ENCODE data around the gene NPB. TPM values are rescaled to one million over a fixed set of nuclear protein-coding genes. Genes with fewer than 3 reads are reported as not detected.
A peak's percentile ranks its signal among the peaks of the same experiment; 100 is the strongest.

Gene NPB
- total RNA-seq, 1 experiment from 2014 or later, result 2.4 TPM

DNA sequence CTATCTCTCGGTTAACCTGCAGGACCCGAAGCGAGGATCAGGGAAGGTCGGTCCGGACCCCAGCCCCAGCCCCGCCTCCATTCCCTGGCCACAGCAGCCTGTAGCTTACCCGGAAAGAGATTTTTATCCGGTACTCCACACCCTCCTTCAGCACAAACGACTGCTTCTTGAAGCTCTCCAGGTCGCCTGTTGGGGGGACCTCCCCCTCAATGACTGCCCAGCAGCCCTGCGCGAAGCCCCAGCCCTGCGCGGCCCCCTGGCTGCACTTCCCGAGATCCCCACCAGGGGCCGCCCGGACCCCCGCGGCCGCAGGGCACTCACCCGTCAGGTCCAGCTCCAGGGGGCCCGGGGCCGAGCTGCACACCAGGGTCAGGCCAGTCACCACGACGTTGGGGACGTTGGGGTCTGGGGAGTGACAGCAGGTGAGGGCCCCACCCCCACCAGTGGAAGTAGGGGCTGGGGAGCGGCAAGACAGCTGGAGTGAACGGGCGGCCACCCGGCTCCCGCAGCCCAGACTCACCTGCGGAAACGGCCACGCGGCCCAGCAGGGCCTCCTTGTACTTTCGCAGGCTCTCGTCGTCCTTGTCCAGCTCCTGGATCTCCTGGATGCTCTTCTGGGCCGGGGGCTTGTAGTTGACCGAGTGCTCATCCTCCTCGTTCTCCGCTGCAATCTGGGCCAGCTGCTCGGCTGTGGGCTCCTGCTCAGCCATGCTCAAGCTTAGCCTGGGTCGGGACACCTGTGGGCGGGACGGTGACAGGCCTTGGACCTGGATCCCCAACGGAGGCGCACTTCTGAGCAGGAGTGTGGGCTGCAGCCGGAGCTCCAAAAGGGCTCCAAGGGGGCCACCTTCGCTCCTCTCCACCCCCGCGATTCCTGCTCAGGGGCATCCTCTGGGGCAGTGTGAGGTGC, 32.6 kb upstream of the NPB start:
- DNase-seq (ENCODE audit: low spot score), result peak; percentile 57

DNA sequence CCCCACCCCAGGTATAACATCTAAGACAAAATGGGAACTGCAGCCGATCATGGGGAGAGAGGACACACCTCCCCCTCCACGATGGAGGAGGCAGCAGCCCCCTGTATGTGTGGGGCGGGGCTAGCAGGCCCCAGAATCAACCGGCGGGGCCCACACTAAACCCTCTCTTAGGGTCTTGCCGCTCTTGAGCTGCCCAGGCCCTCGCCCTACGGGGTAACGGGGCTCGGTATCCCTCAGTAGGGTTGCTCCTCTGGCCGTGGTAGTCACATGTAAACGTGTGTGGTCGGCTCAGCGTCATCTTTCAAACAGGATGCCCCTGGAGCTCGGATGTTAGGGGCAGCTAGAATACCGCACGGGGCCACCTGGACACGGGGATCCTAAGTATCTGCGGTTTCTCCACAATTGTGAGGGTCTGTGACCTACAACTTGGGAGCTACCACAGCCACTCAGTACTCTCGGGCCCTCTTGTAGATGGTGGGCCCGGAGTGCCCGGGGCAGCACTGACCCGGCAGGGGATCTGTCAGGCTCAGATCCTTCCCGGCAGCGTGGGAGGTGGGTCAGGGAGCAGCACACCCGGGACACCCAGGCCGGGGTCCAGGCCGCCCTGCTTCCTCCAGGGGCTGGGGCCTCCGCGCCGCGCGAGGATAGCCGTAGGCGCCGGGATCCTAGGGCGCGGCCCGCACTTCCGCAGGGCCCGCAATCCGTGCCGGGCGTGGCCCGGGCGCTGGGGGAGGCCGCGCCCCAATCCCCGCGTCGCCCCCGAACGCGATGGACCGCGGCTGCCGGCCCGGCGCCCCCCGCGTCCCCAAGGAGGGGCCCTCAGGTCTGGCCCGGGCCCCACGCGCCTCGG, 31.7 kb upstream of the NPB start:
- DNase-seq (ENCODE audit: low spot score), result peak; percentile 58

- no peak for DNase-seq (ENCODE audit: low spot score)
These were observed 31.1 kb upstream of the NPB start, which contains the start of gene ARHGDIA for GRCh38 chr17:81870981-81871386. TSS of gene ARHGDIA (minus strand) at chr17:81871337. CDS start at chr17:81869930, 1,407 bp downstream.

DNA sequence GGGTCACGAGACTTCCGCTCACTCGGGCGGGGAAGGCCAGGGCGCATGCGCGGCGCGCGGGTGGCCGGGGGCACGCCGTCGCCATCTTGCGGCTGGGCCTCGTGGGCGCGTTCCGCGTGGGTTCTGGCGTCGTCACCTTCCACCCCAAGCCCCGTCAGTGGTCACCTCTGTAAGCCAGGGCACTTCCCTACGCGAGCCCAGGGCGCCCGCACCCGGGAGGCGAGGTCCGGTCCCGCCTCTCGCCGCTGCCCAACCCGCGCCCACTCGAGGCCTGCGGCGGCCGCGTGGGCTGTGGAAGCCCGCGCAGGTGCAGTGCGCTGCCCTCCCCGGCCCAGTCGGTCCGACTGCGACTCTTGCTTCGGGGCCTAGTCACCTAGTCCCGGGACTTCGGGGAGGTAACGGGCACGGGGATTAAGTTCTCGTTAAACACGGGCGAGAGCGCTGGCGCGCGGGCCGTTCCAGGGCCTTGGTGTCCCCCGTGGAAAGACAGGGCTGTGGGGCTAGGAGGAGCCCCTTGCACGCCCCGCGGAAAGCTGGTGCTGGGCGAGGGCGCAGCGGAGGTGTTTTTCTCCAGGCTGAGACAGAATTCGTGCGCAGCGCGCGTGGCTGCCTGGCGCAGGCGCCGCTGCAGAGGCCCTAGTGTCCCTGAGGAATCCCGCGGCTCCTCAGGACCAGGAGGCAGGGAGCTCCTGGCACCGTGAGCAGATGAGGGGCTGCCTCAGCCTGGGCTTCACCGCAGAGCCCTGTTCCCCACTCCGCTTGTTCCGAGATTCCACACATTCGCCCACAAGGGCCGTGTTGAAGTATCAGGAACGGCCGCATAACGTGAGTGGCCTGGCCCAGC, 30.4 kb upstream of the NPB start:
- peak; percentile 86 for DNase-seq (ENCODE audit: low spot score)

- DNase-seq (ENCODE audit: low spot score), result no peak
These were observed 24.5 kb upstream of the NPB start for GRCh38 chr17:81877569-81877968.

- DNase-seq (ENCODE audit: low spot score), result no peak
These were observed 23.7 kb upstream of the NPB start for GRCh38 chr17:81878294-81878693.

GRCh38 chr17:81879121-81879520, 22.9 kb upstream of the NPB start:
- DNase-seq (ENCODE audit: low spot score), result no peak

DNA sequence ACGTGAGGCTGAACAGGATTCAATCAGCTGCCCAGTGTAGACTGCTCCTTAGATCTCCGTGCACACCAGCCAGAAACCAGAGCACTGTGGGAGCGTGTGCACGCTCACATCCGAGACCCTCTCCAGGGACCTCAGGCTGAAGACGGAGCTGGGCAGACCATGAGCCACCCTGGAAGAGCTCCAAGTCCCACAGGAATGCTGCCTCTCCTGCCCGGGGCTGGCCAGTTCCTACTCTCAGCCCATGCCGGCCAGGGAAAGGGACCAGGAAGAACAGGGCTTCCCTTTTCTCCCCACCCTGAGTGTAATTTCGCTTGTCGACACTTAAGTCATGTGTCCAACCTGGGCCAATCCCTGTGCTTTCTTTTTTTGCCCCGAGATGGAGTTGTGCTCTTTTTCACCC, 17.5 kb upstream of the NPB start:
- DNase-seq (ENCODE audit: low spot score), result no peak

- DNase-seq (ENCODE audit: low spot score), result no peak
These were observed 17.1 kb upstream of the NPB start for GRCh38 chr17:81884968-81885367.

DNA sequence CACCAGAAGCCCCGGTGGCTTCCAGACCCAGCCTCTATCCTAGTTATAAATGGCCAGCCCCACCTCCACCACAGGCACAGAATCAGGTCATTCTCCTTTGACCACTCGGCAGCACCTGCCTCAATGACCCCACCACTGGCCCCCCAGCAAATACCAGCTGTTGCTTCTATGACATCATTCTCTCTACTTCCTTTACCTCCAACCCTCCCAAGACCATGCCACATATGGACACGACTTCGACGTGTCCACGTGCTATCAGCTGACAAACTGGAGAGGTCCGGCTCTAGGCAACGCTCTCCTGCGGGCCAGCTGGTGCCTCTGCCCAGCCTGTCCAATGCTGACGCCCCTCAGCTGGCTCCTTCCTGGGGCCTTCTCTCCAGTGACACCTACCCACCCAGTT, 16.6 kb upstream of the NPB start:
- DNase-seq (ENCODE audit: low spot score), result no peak

DNA sequence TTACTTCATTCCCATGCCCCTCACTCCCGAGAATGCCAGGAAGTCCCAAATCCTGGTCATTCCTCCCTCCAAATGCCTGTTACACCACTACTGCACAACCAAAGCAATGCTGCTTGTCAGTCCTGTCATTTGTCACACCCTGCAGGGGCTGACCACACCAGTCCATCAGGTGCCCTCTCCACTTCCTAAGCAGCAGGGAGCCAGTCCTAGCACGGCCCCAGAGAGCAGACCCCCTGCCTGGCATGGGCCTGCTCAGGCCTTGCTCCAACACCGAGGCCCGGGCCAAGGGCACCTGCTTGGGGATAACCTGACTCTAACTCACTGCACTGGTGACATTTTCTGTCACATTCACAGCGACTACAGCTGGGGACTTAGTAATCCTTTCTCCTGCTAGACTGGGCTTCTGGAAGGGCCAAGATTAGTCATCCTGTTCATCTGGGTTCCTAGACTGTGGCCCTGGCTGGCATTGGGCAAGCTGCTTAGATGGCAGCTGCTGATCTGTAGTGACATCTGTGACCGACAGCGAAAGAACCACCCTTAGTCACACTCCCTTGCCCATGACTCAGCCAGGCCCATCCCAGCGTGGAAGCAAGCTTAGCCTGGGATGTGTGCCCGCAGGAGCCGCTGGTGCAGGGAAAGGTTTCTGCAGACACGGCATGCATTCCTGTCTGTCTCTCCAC, 16.0 kb upstream of the NPB start:
- peak; percentile 38 for DNase-seq (ENCODE audit: low spot score)

DNA sequence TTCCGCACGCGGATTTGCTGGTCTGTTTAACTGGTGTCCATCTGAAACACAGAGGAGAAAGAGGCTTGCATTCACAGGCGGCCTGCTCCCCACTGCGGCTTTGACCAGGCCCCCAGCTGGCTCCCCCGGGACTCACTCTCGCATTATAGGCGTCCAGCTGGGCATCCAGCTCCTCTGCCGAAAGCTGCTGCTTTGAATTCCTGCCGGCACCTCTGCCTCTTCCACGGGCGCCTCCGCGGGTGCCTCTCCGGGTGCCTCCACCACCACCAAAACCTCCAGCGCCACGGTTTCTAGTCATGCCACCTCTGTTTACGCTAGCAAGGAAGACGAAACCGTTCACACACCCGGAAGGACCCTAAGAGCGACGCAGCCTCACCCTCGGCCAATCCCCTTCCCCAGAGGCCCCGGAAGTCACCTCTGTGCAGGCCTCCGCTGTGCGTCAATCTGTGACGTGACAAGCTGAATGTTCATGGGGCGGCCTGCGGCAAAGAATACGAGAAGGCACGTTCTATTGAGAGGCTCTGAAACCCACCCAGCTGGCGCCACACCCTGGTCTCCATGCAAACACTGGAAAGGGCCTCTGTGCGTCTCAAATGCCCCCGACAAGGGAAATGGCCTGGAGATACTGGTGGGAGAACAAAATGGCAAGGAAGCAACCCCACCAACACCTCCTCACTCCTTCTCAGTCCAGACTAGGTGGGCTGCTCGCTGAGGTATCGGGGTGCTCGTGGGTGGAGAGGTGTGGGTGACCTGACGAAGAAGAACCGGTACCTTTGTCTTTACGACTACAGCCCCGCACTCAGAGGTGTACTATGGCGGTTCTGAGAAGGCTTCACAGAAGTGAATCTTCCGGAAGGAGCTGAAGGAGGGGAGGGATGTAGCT, 13.7 kb upstream of the NPB start:
- DNase-seq (ENCODE audit: low spot score), result no peak

DNA sequence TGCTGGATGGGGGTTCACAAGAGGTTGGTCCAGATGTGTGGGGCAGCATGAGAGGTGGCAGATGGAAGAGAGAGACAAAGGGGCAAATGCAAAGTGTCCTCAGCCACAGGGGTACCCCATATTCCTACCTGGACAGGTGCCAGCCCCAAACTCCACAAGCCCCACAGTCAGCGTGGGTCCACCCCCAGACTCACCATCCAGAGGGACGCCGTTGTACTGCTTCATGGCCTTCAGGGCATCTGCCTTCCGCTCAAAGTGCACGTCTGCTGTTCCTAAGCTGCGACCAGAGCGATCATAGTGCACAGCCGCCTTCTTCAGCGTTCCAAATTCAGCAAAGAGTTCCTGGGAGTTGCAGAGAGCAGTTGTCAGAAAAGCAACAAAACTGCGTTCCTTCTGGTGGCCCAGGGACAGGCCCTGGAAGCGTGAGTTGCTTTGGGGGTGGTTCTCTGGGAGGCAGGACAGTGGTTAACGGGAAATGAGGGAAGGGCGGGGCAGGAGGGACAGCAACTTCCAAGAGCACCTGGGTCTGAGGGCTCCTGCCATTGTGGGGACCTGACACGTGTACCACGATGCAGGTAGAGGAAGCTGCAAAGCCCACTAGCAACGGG, 12.9 kb upstream of the NPB start:
- DNase-seq (ENCODE audit: low spot score), result no peak

GRCh38 chr17:81889602-81890001, 12.4 kb upstream of the NPB start:
- no peak for DNase-seq (ENCODE audit: low spot score)

DNA sequence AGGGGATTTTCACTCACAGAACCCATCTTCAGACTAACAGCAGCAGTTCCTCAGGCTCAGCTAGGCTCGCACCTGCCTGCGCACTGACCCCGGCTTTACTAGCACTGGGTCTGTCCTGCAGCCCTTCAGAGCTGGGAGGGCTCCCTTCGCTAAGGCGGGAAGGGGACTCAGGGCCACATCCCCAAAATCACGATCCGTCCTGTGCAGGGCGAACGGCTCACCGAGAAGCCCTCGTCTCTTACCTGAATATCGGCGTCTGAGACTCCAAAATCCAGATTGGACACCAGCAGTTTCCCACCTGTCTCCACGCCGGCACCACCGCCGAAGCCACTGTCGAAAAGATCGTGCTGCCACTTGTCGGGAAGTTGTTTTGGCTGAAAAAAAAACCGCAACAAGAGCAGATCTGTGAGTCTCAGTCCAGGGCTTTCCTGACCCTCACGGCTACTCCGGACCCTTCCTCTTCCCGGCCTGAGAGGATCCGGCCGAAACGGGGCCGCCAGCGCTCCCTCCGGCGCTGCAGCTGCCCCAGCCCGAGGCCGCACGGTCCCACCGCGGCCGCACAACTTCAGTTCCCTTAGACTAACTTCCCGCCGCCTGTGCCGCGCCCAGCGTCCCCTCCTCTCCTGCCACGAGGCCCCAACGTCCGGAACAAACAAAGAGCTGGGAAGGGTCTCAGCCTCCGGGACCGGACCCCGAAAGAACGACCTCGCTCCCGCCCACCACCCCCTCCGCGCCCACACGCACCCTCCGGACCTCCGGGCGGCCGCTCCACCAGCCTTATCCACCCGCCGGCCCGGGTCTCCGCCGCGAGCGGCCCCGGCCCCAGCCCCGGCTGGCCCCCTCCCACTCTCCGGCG, 11.4 kb upstream of the NPB start:
- no peak for DNase-seq (ENCODE audit: low spot score)

DNA sequence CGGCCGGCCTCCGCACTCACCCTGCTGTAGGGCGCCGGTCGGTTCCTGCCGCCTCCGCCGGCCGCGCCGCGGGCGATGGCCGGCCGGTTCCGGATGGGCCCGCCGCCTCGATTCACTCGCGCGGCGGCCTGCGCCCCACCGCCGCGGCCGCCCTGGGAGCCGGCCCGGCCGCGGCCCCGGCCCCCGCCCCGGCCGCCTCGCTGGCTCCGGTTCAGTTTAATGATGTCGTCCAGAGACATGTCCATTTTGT, 10.8 kb upstream of the NPB start:
- no peak for DNase-seq (ENCODE audit: low spot score)

- DNase-seq (ENCODE audit: low spot score), result no peak
These were observed 6.6 kb upstream of the NPB start for GRCh38 chr17:81895400-81895799.

GRCh38 chr17:81898029-81898866, 3.8 kb upstream of the NPB start:
- no peak for DNase-seq (ENCODE audit: low spot score)

All from HT-29 (cell line).